Colon (tissue), 2 donors: ENCODE data around the gene ZDHHC9.
"Not testable (repeated sequence)": the region's sequence is repeated elsewhere in the genome, so short reads cannot be mapped to it uniquely, and the experiment has no call there.

Source experiments
- FAIRE-seq: peaks from 2 replicates; lab custom pipeline; 2012; peaks lifted over from hg19 to GRCh38; lab: Jason Lieb, UNC
- donor health status: control.
- donor health status: control.

Gene ZDHHC9

DNA sequence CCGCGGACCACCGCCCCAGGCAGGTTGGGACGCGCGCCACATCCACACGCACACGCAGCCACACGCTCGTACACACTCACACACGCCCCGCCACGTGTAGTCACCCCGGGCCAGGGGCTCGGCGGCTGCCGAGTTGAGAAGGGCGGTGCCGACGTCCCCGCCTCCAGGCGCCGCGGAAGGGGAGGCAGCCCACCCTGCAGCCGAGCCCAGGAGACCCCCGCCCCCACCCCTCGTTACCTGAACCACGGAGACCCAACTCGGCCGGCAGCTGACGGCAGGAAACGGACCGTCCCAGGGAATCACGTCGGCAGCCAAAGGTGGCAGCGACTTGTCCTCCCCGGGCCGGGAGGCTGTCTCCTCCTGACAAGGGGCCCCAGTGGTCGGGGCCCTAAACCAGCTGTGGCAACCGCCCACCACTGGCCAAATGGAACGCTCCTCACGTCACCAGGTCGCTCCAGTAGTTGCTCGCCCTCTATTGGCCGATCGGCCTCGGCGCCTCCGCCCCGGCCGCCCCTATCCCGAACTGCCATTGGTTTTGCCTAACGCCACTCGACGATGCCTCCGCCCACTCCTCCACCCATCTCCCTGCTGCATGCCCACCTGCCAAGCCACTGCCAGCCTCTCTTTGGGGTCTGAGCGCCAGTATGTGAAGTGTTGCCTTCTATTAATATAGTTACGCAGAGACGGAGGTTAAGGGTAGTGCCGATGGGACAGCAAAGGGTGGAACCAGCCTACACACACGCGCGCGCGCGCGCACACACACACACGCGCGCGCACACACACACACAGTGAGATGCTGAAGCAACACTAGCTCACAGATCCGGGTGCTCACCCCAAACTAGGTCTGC, at the start of gene ZDHHC9:
Gene ZDHHC9 (minus strand): TSS at position 428 of the 848 bp plus-strand sequence. CDS start 1,941 bp downstream, outside the sequence.
- FAIRE-seq = no peak

GRCh38 chrX:129877401-129877800, 33.7 kb upstream of the ZDHHC9 start:
- no peak for FAIRE-seq

DNA sequence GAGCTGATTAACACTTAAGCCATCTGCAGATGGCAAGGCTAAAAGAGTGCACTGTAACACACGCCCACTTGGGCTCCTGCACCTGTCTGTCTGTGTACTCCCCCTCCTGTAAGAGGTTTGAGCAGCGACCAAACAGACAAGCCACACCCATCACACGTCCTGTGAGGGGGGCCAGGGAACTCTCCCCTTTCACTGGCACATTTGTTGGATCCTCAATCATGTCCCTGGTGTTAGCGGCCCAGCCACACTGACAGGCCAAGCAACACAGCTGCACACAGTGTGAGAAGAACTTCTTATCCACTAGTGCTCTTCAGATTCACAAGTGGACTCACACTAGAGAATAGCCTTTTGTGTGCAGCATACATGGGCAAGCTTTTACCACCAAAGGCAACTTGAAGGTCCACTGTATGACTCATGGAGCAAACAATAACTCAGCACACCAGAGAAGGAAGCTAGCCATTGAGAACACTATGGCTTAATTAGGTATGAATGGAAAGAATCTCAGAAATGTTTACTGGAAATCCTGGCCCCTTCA, 33.2 kb upstream of the ZDHHC9 start:
- FAIRE-seq = no peak

GRCh38 chrX:129875669-129876068, 32.0 kb upstream of the ZDHHC9 start:
- FAIRE-seq = no peak

DNA sequence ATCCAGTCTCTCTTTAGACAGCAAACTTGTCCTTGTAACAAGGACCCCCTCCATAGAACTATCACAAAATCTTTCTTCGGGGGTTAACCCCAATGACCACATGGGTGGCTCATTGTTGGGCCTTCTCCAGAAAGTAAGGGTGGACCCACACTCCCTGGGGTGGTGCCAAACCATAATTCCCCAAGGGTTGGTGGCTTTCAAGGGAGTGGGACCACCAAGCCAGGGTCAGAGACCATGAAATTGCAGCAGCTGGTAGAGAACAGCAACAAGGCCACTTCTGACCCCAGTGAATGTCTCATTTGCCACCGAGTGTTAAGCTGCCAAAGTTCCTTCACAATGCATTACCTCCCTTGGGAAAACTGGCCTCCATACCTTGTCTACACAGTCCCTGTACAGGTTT, 28.8 kb upstream of the ZDHHC9 start:
- no peak for FAIRE-seq

GRCh38 chrX:129866321-129866720, 22.6 kb upstream of the ZDHHC9 start:
- FAIRE-seq = not testable (repeated sequence)

DNA sequence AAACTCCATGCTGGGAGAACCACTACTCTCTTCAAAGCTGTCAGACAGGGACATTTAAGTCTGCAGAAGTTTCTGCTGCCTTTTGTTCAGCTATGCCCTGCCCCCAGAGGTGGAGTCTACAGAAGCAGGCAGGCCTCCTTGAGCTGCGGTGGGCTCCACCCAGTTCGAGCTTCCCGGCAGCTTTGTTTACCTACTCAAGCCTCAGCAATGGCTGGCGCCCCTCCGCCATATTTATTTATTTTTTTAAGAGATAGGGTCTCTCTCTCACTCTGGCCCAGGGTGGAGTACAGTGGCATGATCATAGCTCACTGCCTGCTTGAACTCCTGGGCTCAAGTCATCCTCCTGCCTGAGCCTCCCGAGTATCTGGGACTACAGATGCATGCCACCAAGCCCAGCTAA, 15.4 kb upstream of the ZDHHC9 start:
- FAIRE-seq = not testable (repeated sequence)

DNA sequence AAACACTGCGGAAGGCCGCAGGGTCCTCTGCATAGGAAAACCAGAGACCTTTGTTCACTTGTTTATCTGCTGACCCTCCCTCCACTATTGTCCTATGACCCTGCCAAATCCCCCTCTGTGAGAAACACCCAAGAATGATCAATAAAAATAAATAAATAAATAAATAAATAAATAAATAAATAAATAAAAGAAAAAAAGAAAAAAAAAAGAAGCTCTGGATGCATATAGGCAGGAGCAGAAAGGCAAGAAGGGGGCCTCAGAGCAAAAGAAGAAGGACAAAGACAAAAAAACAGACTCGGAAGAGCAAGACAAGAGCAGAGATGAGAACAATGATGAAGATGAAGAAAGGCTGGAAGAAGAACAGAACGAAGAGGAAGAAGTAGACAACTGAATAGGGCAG, 8.1 kb upstream of the ZDHHC9 start:
- not testable (repeated sequence) for FAIRE-seq

DNA sequence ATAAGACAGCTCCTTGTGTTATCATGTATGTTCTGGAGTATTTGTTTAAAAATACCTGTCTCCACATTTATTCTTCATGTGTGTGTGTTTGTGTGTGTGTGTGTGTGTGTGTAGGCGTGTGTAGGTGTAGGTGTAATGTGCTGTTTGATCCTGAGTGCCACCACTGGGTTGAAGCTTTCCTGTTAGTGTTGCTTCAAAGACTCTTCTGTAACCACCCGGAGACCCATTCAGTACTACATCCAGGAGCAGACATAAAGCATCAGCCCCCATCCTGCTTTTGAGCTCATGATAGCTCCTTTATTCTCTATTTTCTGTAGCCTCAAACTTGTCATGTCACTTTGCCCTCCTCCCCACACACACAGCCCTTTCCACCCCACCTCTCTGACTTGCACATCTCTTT, 3.0 kb upstream of the ZDHHC9 start:
- FAIRE-seq = no peak

DNA sequence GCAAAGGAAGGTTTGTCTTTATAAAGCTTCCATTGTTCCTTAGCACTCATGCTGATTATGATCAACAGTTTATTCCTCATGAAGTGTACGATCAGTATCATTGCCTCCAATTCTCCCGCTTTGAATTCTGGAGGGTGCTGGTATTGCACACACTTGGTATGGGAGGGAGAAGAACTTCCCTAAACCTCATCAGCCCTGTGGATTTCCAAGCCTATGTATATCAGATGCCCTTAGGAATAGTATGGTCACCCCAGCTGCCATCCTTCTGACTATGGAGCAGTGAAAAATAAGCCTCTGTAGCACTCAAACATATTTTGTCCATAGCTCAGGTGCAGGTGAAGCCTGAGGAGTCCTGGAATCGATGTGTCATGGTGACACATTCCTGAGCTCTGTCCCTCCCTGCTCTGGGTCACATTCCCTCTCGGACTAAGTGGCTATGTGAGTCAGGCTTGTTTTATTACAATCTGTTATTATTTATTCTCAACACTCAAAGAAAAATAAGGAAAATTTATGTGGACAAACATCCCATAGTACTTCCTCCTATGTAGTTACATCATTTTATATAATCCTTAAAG, 2.0 kb upstream of the ZDHHC9 start:
- FAIRE-seq = no peak

- no peak for FAIRE-seq
These were observed 552 bp downstream of the ZDHHC9 start for GRCh38 chrX:129843209-129843458.

DNA sequence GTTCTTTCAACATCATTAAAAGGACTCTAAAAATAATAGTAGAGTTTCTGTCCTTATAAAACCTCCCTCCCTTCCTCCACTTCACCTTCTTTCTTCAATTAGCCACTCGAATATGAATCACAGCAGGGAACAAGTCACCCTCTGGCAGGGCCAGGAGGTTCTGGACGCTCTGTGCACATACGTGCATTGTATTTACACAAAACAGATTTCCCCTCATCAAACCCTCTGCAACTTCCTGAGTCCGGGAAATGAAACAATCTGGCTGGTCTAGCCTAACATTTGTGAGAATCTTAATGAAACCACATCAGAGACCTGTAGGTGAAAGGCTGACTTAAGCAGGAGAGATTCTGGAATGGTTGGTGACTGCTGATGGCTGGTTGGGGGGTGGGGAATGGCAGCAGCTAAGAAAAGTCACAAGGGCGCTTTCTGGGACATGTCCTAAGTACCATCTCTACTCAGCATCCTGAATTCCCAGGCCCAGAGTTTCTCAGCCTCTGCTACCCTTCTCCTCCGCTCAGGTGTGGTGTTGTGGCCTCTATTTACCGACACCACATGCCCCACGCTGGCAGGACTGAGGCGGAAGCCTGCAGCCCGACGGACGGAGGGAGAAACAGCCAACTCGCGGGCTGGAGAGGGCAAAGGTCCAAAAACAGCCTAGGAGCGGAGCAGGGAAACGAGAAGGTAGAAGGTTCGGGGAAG, 1.0 kb downstream of the ZDHHC9 start:
- no peak for FAIRE-seq

DNA sequence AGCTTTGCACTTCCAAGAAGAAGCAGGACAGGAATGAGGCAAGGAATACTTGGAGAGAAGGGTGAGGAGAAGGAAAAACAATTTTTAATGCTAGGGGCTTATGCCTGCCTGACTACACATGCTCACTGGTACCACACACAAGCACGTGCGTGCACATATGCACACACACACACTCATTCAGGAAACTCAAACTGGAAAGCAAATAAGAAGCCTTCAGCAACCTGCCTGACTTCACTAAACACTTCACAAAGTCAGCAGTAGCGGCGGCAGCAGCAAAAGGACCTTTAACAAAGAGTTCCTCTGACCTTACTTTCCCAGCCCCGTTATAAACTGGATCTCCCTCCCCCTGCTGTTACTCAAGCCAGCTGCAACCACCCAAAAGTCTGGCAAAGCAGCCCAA, 3.3 kb downstream of the ZDHHC9 start:
- FAIRE-seq = no peak

DNA sequence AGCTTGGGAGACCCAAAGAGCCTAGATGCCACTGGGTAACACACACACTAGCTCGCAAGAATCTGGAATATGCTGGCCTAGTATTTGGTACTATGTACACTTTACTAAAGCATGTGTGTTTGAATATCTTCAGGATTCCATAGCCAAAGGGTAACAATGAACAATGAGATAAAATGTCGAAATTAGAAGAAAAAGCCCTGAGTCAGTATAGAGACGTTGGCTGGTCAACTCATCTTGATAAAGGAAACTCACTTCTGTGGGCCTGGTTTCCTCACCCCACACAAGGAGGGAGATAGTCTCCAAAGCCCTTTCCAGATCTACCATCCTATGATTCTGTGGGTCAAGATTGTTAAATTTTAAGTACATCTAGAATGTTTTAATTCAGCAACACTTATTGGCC, 6.9 kb downstream of the ZDHHC9 start:
- FAIRE-seq = no peak

DNA sequence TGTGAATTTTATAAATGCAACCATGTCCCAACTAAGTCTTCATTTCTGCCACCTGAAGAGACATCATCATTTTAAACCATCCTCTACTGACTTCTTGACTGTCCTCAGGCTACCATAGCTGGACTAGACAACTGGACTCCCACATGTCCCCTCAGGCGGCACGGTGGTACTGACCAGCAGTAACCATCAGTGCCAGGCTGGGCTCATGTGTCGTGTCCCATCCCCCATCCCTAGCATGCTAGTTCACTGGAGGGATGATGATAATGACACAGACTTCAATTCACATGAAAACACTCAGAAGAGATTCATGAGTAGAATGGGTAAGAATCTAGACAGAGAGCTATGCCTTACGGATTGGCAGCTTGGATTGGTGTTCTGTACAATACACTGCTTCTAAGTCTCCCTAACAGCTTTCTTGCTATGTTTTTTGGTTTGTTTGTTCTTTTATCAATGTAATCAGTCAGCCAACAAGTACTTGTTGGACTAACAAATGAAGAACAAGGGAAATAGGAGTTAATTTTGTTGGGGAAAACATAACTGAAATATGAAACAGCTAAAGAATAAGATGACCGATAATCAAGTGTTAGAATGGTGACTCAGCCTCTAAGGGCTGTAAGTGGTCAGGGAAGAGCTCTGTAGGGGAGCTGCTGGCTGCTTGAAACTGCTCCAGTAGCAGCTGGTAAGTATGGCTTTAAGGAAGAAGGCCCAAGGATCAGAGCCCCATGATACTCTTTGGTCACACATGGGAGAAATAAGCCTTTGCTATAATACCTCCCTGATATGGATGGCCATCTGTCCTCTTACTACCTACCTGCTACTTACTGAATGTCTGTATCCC, 10.3 kb downstream of the ZDHHC9 start:
- FAIRE-seq = no peak

DNA sequence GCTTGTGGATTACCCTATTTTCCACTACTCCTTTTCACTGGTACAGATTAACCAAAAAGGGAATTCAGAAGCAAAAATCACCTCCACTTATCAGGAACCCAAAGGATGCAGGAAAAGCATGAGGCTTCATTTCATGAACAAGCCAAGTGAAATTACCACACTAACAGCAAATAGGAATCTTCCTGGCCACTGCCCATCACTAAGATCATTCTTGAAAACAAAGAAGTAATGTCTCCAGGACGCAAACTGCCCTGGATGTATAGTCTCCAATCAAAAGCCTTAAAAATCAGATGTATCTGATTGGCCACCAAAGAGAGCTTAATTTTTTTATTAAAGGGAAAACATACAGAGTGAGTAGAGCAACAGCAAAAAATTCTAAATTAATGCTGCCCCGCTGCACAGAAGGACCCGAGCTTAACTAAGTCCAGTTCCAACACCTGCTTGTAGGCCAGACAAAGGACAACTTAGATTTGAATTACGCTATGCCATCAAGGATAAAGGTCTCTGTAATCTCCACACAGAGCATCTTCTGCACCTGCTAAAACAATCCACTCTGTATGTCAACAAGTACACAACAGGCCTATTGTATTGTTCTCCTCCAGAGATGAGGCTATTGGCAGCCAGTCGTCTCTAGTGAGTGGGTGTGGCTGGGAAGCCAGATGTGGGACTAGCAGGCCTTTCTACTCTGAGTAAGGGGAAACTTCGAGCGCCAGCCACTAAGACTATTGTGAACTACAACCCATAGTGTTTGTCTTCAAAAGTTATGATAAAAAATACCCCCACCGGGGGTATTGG, 12.4 kb downstream of the ZDHHC9 start:
- no peak for FAIRE-seq

DNA sequence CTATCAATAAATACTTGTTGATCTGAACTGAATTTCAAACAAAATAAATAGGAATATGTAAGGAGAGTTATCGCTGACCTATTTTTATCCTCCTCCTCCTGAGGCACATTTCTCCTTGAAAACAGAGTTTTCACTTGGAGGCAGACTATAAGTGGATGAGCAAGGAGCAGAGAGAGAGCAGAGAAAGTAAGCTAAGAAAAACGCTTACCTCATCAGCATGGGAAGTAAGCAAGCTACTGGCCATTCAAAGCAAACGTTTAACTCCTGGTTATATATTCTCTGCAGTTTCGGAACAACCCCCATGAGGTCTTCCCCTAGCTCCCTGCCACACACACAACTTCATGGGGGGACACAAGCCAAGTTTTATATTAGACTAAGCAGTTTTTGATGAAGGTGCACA, 13.2 kb downstream of the ZDHHC9 start:
- FAIRE-seq = peak; percentile 61

GRCh38 chrX:129825746-129826505, 17.8 kb downstream of the ZDHHC9 start:
- no peak for FAIRE-seq

DNA sequence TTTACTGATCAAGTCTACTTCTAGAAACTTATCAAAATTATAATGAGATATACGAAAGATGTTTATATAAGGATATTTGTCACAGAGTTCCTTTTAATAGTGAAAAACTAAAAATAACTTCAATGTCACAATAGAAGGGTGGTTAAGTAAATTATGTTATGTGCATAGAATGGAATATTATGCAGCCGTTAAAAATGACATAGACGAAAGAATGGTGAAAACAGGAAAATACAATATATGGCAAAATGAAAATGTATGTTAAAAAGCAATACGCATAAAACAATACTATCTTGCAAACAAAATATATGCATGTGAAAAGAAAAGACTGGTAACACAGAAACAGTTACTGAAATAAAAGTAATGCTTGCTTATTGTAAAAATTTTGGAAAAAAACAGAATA, 19.1 kb downstream of the ZDHHC9 start:
- no peak for FAIRE-seq

- no peak for FAIRE-seq
These were observed 20.2 kb downstream of the ZDHHC9 start for GRCh38 chrX:129823522-129823921.

GRCh38 chrX:129823115-129823514, 20.6 kb downstream of the ZDHHC9 start:
- FAIRE-seq = peak; percentile 38
